ENCODE measurements around the gene SUGCT.

GRCh38 chr7:40475681-40475982 lies 340.8 kb downstream of the SUGCT start:
- TF ChIP-seq CTCF (IDR thresholded peaks at IDR 0.05; ENCODE audit: borderline replicate concordance, extremely low read depth, low read length, poor library complexity, severe bottlenecking) (no peak), EZH2 (IDR thresholded peaks at IDR 0.05; ENCODE audit: borderline replicate concordance, low read depth, low read length, severe bottlenecking) (no peak)

Data from DND-41 (cell line).